Mammary epithelial cell (primary cell): Measurements from ENCODE around the gene NLGN1.

Source experiments
- CTCF ChIP-seq, 2 donors: IDR thresholded peaks in 1 of 2; conservative IDR thresholded peaks in 1 of 2; 2 replicates each; pipeline ENCODE4 v1.5.1; 2011 to 2012; ENCODE audit warnings: inconsistent platforms in 2 of 2, low read length in 2 of 2, mild to moderate bottlenecking in 2 of 2, control low read depth in 1 of 2, low read depth in 1 of 2; ENCODE audit not compliant: insufficient read depth in 1 of 2; ENCODE audit errors: extremely low read depth in 1 of 2
- EZH2 ChIP-seq: IDR thresholded peaks from 2 replicates; pipeline ENCODE4 v1.6.1; 2012; ENCODE audit warnings: low read length, inconsistent platforms, borderline replicate concordance

GRCh38 chr3:173641696-173642095 is 244.2 kb downstream of the NLGN1 start:
- no peak for TF ChIP-seq CTCF (conservative IDR thresholded peaks at IDR 0.05 in 1 of 2, IDR thresholded peaks at IDR 0.05 in 1 of 2; ENCODE audit: extremely low read depth in 1 of 2, insufficient read depth in 1 of 2, low read depth in 1 of 2, low read length in 2 of 2)
- no peak for TF ChIP-seq EZH2
